ENCODE measurements around the gene SF3B3. TPM values are rescaled to one million over a fixed set of nuclear protein-coding genes. Genes with fewer than 3 reads are reported as not detected.
A peak's percentile ranks its signal among the peaks of the same experiment; 100 is the strongest.

Gene SF3B3
- total RNA-seq, 1 experiment from 2014 or later = 253 TPM

GRCh38 chr16:70570967-70571570, 47.5 kb downstream of the SF3B3 start:
- no TSS peak for BruUV-seq (replicated peaks)
- peaks cover 36% of the 10 kb centered on the region for H3K36me3 ChIP-seq (ENCODE audit: control insufficient read depth, insufficient read depth, low read length)
- DNase-seq (ENCODE audit: low read depth, low spot score) (no peak), ATAC-seq (no peak)
- in situ Hi-C loops (cut with HindIII; ENCODE audit: low pct_unique_long_range_greater_than_20kb, low sequenced_read_pairs) (no loop called here), intact Hi-C loops (cut with micrococcal nuclease; ENCODE audit: unreplicated experiment) (loop anchor here (10.0 kb wide), 1 partner anchor 84 kb away; no protein-coding TSS in a partner anchor)
- peaks cover 13% of the 10 kb centered on the region; the same call in 1 of the 2 replicates for H3K4me1 ChIP-seq (ENCODE audit: control insufficient read depth, insufficient read depth, low read length)
- ChIA-PET CTCF (no interaction called here), POLR2A (no interaction called here)
- no peak overlapping the region for H3K27ac ChIP-seq (ENCODE audit: low read length)
- TF ChIP-seq REST (IDR thresholded peaks at IDR 0.05; ENCODE audit: insufficient read depth in 1 of 2, low read depth in 2 of 2, low read length in 1 of 2) (no peak), TCF7L2 (IDR thresholded peaks at IDR 0.05; ENCODE audit: low read depth, low read length) (no peak), SIN3A (IDR thresholded peaks at IDR 0.05; ENCODE audit: borderline replicate concordance, insufficient read depth, low read depth, low read length) (no peak), CTCF (IDR thresholded peaks at IDR 0.05) (no peak), POLR2AphosphoS5 (IDR thresholded peaks at IDR 0.05; ENCODE audit: low read depth, low read length) (no peak)
- H3K9me3 ChIP-seq (ENCODE audit: control insufficient read depth, insufficient read depth, low read depth, low read length) = no peaks in the 10 kb centered on the region
- H3K4me3 ChIP-seq (ENCODE audit: low read depth in 2 of 2, low read length in 2 of 2) = no peak overlapping the region
- no peaks in the 10 kb centered on the region for H3K27me3 ChIP-seq (ENCODE audit: control insufficient read depth, insufficient read depth, low read length)

- no peaks in the 10 kb centered on the region for H3K27me3 ChIP-seq (ENCODE audit: control insufficient read depth, insufficient read depth, low read length)
- H3K4me1 ChIP-seq (ENCODE audit: control insufficient read depth, insufficient read depth, low read length) = peaks cover 16% of the 10 kb centered on the region; the same call in 1 of the 2 replicates
- H3K36me3 ChIP-seq (ENCODE audit: control insufficient read depth, insufficient read depth, low read length) = peaks cover 35% of the 10 kb centered on the region
- intact Hi-C loops (cut with micrococcal nuclease; ENCODE audit: unreplicated experiment) (loop anchor here (10.0 kb wide), 1 partner anchor 83 kb away; no protein-coding TSS in a partner anchor), in situ Hi-C loops (cut with HindIII; ENCODE audit: low pct_unique_long_range_greater_than_20kb, low sequenced_read_pairs) (no loop called here)
- H3K4me3 ChIP-seq (ENCODE audit: low read depth in 2 of 2, low read length in 2 of 2) = no peak overlapping the region
- peak overlapping the region; percentile 44; the same call in 1 of the 2 replicates for H3K27ac ChIP-seq (ENCODE audit: low read length)
- no peak for DNase-seq (ENCODE audit: low read depth, low spot score)
- ChIA-PET POLR2A (no interaction called here), CTCF (no interaction called here)
- TSS peak; percentile 50 for BruUV-seq (replicated peaks)
- ATAC-seq = no peak
- no peaks in the 10 kb centered on the region for H3K9me3 ChIP-seq (ENCODE audit: control insufficient read depth, insufficient read depth, low read depth, low read length)
- TF ChIP-seq CTCF (IDR thresholded peaks at IDR 0.05) (no peak), TCF7L2 (IDR thresholded peaks at IDR 0.05; ENCODE audit: low read depth, low read length) (no peak), REST (IDR thresholded peaks at IDR 0.05; ENCODE audit: insufficient read depth in 1 of 2, low read depth in 2 of 2, low read length in 1 of 2) (no peak), POLR2AphosphoS5 (IDR thresholded peaks at IDR 0.05; ENCODE audit: low read depth, low read length) (no peak), SIN3A (IDR thresholded peaks at IDR 0.05; ENCODE audit: borderline replicate concordance, insufficient read depth, low read depth, low read length) (no peak)
Measured at GRCh38 chr16:70571623-70572022, 48.0 kb downstream of the SF3B3 start.
